ENCODE data around the gene MYO1B. TPM values are rescaled to one million over a fixed set of nuclear protein-coding genes. Genes with fewer than 3 reads are reported as not detected.

Gene MYO1B
- total and polyA plus RNA-seq, 10 of the 15 experiments (the other 5 are each of a cell fraction or from before 2014, with no cell fraction given), result 0.10 to 4.2 (median 1.6) TPM

DNA sequence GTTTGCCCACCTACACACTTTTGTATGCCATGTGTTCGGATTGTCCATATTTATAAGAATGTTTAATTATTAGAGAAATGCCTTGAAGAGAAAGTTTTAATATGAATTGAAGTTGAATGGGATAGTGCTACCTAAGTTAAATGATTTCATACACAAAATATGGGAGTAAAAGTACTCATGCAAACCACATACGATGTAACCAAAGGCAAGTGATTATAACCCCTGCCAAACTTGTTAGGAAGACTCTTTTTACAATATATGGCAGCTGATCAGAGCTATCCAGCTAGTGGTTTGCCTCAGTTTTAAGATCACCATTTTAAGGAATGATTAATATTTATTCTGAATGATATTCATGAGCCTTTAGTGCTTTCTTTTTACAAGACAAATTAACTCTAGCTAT, 106.7 kb downstream of the MYO1B start:
- DNase-seq (ENCODE audit: low read depth, low spot score), result no peak
- ChIA-PET CTCF (no interaction called here), RAD21 (ENCODE audit: unreplicated experiment) (no interaction called here), POLR2A (no interaction called here), SMC1A (ENCODE audit: uncharacterized antibody, unreplicated experiment) (interaction anchor here (1.1 kb wide), 1 partner anchor 22 kb away, joined by 3 read pairs; no protein-coding TSS in a partner anchor)
- Histone ChIP-seq H3K4me1 (ENCODE audit: control insufficient read depth, insufficient read depth, low read length) (no peaks in the 10 kb centered on the region), H3K9me3 (replicated peaks; ENCODE audit: control insufficient read depth, insufficient read depth, low read length) (no peaks in the 10 kb centered on the region), H2AFZ (ENCODE audit: control insufficient read depth, low read depth, low read length) (no peak overlapping the region), H3K36me3 (ENCODE audit: control insufficient read depth in 2 of 2, insufficient read depth in 2 of 2, low read length in 1 of 2) (no peaks in the 10 kb centered on the region), H3K27ac (ENCODE audit: control insufficient read depth, insufficient read depth) (no peak overlapping the region), H3K4me2 (ENCODE audit: control insufficient read depth, insufficient read depth) (no peak overlapping the region), H3K27me3 (replicated peaks in 1 of 2; ENCODE audit: control insufficient read depth in 2 of 2, insufficient read depth in 2 of 2, low read length in 1 of 2) (no peaks in the 10 kb centered on the region), H4K20me1 (ENCODE audit: control insufficient read depth, insufficient read depth) (no peaks in the 10 kb centered on the region), H3K9ac (ENCODE audit: control insufficient read depth, insufficient read depth, low read length) (no peak overlapping the region), H3K4me3 (no peak overlapping the region), H3K79me2 (ENCODE audit: control insufficient read depth, insufficient read depth, low read length) (no peaks in the 10 kb centered on the region)
- intact Hi-C loops (cut with micrococcal nuclease; ENCODE audit: unreplicated experiment), result no loop called here
- TF ChIP-seq SREBF2 (IDR thresholded peaks at IDR 0.05; ENCODE audit: low read length), result no peak
- TF ChIP-seq SP1 (IDR thresholded peaks at IDR 0.05; ENCODE audit: low read depth, low read length), result no peak
- no peak for TF ChIP-seq RAD51 (IDR thresholded peaks at IDR 0.05)
- TF ChIP-seq, protein P1, sequence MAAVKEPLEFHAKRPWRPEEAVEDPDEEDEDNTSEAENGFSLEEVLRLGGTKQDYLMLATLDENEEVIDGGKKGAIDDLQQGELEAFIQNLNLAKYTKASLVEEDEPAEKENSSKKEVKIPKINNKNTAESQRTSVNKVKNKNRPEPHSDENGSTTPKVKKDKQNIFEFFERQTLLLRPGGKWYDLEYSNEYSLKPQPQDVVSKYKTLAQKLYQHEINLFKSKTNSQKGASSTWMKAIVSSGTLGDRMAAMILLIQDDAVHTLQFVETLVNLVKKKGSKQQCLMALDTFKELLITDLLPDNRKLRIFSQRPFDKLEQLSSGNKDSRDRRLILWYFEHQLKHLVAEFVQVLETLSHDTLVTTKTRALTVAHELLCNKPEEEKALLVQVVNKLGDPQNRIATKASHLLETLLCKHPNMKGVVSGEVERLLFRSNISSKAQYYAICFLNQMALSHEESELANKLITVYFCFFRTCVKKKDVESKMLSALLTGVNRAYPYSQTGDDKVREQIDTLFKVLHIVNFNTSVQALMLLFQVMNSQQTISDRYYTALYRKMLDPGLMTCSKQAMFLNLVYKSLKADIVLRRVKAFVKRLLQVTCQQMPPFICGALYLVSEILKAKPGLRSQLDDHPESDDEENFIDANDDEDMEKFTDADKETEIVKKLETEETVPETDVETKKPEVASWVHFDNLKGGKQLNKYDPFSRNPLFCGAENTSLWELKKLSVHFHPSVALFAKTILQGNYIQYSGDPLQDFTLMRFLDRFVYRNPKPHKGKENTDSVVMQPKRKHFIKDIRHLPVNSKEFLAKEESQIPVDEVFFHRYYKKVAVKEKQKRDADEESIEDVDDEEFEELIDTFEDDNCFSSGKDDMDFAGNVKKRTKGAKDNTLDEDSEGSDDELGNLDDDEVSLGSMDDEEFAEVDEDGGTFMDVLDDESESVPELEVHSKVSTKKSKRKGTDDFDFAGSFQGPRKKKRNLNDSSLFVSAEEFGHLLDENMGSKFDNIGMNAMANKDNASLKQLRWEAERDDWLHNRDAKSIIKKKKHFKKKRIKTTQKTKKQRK (IDR thresholded peaks at IDR 0.05; ENCODE audit: low read depth, low read length), result no peak
- TF ChIP-seq WRNIP1 (IDR thresholded peaks at IDR 0.05; ENCODE audit: borderline replicate concordance, low read depth, low read length), result no peak
- no peak for TF ChIP-seq BCL11A (IDR thresholded peaks at IDR 0.05; ENCODE audit: low read depth, low read length)
- TF ChIP-seq NBN (IDR thresholded peaks at IDR 0.05), result no peak
- no peak for TF ChIP-seq HDAC6 (IDR thresholded peaks at IDR 0.05; ENCODE audit: unreplicated experiment)
- TF ChIP-seq FOXM1 (IDR thresholded peaks at IDR 0.05; ENCODE audit: low read depth, low read length), result no peak
- no peak for TF ChIP-seq ZNF207 (IDR thresholded peaks at IDR 0.05; ENCODE audit: borderline replicate concordance)
- no peak for TF ChIP-seq DPF2 (IDR thresholded peaks at IDR 0.05)
- TF ChIP-seq SIN3A (IDR thresholded peaks at IDR 0.05; ENCODE audit: low read depth, low read length), result no peak
- TF ChIP-seq ASH2L (IDR thresholded peaks at IDR 0.05; ENCODE audit: borderline replicate concordance, low read depth), result no peak
- TF ChIP-seq POLR2AphosphoS5 (IDR thresholded peaks at IDR 0.05; ENCODE audit: low read length), result no peak
- no peak for TF ChIP-seq RB1 (IDR thresholded peaks at IDR 0.05; ENCODE audit: borderline replicate concordance)
- TF ChIP-seq CHD4 (IDR thresholded peaks at IDR 0.05), result no peak
- TF ChIP-seq, protein P2, sequence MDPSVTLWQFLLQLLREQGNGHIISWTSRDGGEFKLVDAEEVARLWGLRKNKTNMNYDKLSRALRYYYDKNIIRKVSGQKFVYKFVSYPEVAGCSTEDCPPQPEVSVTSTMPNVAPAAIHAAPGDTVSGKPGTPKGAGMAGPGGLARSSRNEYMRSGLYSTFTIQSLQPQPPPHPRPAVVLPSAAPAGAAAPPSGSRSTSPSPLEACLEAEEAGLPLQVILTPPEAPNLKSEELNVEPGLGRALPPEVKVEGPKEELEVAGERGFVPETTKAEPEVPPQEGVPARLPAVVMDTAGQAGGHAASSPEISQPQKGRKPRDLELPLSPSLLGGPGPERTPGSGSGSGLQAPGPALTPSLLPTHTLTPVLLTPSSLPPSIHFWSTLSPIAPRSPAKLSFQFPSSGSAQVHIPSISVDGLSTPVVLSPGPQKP (IDR thresholded peaks at IDR 0.05; ENCODE audit: low read depth, low read length), result no peak
- TF ChIP-seq TAF1 (IDR thresholded peaks at IDR 0.05; ENCODE audit: borderline replicate concordance, low read depth, low read length), result no peak
- TF ChIP-seq EP300 (IDR thresholded peaks at IDR 0.05; ENCODE audit: borderline replicate concordance in 1 of 2, control insufficient read depth in 1 of 2, low read depth in 2 of 2, low read length in 2 of 2), result no peak
- TF ChIP-seq, protein P3, sequence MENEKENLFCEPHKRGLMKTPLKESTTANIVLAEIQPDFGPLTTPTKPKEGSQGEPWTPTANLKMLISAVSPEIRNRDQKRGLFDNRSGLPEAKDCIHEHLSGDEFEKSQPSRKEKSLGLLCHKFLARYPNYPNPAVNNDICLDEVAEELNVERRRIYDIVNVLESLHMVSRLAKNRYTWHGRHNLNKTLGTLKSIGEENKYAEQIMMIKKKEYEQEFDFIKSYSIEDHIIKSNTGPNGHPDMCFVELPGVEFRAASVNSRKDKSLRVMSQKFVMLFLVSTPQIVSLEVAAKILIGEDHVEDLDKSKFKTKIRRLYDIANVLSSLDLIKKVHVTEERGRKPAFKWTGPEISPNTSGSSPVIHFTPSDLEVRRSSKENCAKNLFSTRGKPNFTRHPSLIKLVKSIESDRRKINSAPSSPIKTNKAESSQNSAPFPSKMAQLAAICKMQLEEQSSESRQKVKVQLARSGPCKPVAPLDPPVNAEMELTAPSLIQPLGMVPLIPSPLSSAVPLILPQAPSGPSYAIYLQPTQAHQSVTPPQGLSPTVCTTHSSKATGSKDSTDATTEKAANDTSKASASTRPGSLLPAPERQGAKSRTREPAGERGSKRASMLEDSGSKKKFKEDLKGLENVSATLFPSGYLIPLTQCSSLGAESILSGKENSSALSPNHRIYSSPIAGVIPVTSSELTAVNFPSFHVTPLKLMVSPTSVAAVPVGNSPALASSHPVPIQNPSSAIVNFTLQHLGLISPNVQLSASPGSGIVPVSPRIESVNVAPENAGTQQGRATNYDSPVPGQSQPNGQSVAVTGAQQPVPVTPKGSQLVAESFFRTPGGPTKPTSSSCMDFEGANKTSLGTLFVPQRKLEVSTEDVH (IDR thresholded peaks at IDR 0.05; ENCODE audit: low read depth, partially characterized antibody), result no peak
- in situ Hi-C loops (cut with MboI), result no loop called here
- no peak for FAIRE-seq
- 2% methylated on average over 2 of the region's 2 CpGs for WGBS (ENCODE audit: insufficient coverage, insufficient replicate concordance, low lambda C conversion rate, missing lambda C conversion rate)
- no TSS peak for BruUV-seq (replicated peaks)
- no peak for ATAC-seq

All from GM12878 (cell line).